Vagina (tissue), 2 donors: ENCODE data around the gene PLEKHA8. TPM values are rescaled to one million over a fixed set of nuclear protein-coding genes. Genes with fewer than 3 reads are reported as not detected.
A peak's percentile ranks its signal among the peaks of the same experiment; 100 is the strongest.

Experiments
- DNase-seq, 2 donors: peaks; one replicate each; pipeline ENCODE4 v3.0.0-alpha.2; 2017; ENCODE audit errors: extremely low spot score in 2 of 2
- H3K27ac ChIP-seq: fragments of 200-600 bp; sonication (generic); one replicate; pipeline ENCODE4 v1.5.1; 2019
- H3K27me3 ChIP-seq: fragments of 200-600 bp; sonication (generic); one replicate; pipeline ENCODE4 v1.5.1; 2019
- H3K36me3 ChIP-seq, 2 donors: fragments of 200-600 bp; sonication (generic); one replicate each; pipeline ENCODE4 v1.5.1; 2017 to 2019
- H3K4me1 ChIP-seq: fragments of 200-600 bp; sonication (generic); one replicate; pipeline ENCODE4 v1.5.1; 2019
- H3K4me3 ChIP-seq, 2 donors: fragments of 200-600 bp; sonication (generic); 1 replicate in 1 of 2; 2 replicates in 1 of 2; pipeline ENCODE4 v1.5.1; 2016 to 2019
- H3K9me3 ChIP-seq: fragments of 200-600 bp; sonication (generic); one replicate; pipeline ENCODE4 v1.5.1; 2019
- POLR2A ChIP-seq, 2 donors: fragments of 450-650 bp; IDR thresholded peaks; one replicate each; pipeline ENCODE4 v1.6.1; 2017; ENCODE audit warnings: antibody characterized with exemption in 2 of 2, mild to moderate bottlenecking in 2 of 2, moderate library complexity in 2 of 2
- POLR2AphosphoS5 ChIP-seq, 2 donors: sonication (generic); formaldehyde crosslinking; IDR thresholded peaks; one replicate each; pipeline ENCODE4 v1.9.0; 2017; ENCODE audit warnings: antibody characterized with exemption in 2 of 2, mild to moderate bottlenecking in 2 of 2, low read depth in 1 of 2; ENCODE audit not compliant: insufficient read depth in 1 of 2
- intact Hi-C: fragments of 100-400 bp; cut with DNase I; formaldehyde crosslinking; loops from one replicate; pipeline ENCODE4 v1.15.1; 2023
- total RNA-seq: library from RNA; depleted of rRNA; stranded (reverse); fragments of >200 nt; gene quantifications from one replicate; pipeline ENCODE4 v1.2.3, GENCODE V29; 2016
- TF ChIP-seq, protein P1 (sequence below), 3 experiments: fragments of 450-650 bp in 2 of 3; fragments of 200-600 bp in 1 of 3; sonication (generic) in 1 of 3; IDR thresholded peaks; one replicate each; pipeline ENCODE4 v1.5.1; 2017 to 2019; ENCODE audit warnings: antibody characterized with exemption in 3 of 3, mild to moderate bottlenecking in 2 of 3, moderate library complexity in 2 of 3

PLEKHA8 gene
- total RNA-seq, 1 donor from 2014 or later = 12.3 TPM

DNA sequence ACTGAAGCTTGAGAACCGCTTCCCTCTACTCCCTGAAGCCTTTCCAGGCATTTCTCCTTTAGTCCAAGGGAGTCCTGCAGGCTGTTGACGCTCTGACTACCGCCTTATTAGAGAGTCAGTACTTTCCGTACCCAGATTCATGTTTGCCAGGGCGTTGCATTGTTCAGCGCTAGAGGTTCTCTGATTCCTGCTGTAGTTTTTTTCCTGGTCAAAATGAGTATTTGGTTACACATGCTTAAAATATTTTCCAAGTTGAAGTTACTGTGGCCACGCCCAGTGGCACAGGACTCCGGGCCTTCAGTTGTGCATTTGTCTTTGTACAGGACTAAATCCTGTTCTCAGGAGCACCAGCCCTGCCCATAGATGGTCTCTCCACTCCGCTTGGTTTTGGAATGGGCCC, 114.5 kb downstream of the PLEKHA8 start:
- peak overlapping the region; percentile 11 for H3K27ac ChIP-seq
- intact Hi-C loops = no loop called here
- H3K36me3 ChIP-seq = no peaks in the 10 kb centered on the region
- H3K9me3 ChIP-seq = no peaks in the 10 kb centered on the region
- no peak overlapping the region for H3K4me3 ChIP-seq
- no peaks in the 10 kb centered on the region for H3K27me3 ChIP-seq
- TF ChIP-seq POLR2A (IDR thresholded peaks at IDR 0.05) (no peak), POLR2AphosphoS5 (IDR thresholded peaks at IDR 0.05; ENCODE audit: insufficient read depth in 1 of 2, low read depth in 1 of 2) (peak in 1 of 2 donors; percentile 83)
- peaks cover 31% of the 10 kb centered on the region for H3K4me1 ChIP-seq
- DNase-seq = no peak

DNA sequence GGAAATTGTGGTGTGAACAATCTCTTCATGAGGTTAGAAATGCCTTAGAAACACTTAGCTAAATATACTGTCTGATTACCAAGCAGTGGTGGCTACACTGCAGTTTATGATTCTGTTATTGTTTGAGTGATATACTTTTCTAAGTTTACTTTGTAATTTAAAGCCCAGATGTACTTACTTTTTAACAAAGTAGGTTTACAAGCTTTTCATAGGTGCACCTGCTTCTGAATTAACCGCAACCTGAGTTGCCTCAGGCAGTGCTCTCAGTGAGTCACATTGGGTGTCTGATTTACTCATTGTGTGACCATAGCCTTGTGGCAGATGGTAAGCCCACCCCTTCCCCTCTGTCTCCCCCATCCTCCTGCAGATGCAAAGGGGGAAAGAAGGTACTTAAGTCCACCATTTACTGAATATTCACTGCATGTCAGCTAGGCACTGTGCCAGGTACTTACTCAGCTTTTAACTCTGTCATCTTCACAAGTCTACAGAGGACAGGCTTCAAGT, 115.6 kb downstream of the PLEKHA8 start:
- Histone ChIP-seq H3K27me3 (no peaks in the 10 kb centered on the region), H3K36me3 (no peaks in the 10 kb centered on the region), H3K4me3 (no peak overlapping the region), H3K27ac (no peak overlapping the region), H3K4me1 (peaks cover 42% of the 10 kb centered on the region), H3K9me3 (no peaks in the 10 kb centered on the region)
- intact Hi-C loops = no loop called here
- no peak for DNase-seq
- TF ChIP-seq, protein P1, sequence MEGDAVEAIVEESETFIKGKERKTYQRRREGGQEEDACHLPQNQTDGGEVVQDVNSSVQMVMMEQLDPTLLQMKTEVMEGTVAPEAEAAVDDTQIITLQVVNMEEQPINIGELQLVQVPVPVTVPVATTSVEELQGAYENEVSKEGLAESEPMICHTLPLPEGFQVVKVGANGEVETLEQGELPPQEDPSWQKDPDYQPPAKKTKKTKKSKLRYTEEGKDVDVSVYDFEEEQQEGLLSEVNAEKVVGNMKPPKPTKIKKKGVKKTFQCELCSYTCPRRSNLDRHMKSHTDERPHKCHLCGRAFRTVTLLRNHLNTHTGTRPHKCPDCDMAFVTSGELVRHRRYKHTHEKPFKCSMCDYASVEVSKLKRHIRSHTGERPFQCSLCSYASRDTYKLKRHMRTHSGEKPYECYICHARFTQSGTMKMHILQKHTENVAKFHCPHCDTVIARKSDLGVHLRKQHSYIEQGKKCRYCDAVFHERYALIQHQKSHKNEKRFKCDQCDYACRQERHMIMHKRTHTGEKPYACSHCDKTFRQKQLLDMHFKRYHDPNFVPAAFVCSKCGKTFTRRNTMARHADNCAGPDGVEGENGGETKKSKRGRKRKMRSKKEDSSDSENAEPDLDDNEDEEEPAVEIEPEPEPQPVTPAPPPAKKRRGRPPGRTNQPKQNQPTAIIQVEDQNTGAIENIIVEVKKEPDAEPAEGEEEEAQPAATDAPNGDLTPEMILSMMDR (IDR thresholded peaks at IDR 0.05) = no peak
- TF ChIP-seq POLR2AphosphoS5 (IDR thresholded peaks at IDR 0.05; ENCODE audit: insufficient read depth in 1 of 2, low read depth in 1 of 2) (no peak), POLR2A (IDR thresholded peaks at IDR 0.05) (no peak)

DNA sequence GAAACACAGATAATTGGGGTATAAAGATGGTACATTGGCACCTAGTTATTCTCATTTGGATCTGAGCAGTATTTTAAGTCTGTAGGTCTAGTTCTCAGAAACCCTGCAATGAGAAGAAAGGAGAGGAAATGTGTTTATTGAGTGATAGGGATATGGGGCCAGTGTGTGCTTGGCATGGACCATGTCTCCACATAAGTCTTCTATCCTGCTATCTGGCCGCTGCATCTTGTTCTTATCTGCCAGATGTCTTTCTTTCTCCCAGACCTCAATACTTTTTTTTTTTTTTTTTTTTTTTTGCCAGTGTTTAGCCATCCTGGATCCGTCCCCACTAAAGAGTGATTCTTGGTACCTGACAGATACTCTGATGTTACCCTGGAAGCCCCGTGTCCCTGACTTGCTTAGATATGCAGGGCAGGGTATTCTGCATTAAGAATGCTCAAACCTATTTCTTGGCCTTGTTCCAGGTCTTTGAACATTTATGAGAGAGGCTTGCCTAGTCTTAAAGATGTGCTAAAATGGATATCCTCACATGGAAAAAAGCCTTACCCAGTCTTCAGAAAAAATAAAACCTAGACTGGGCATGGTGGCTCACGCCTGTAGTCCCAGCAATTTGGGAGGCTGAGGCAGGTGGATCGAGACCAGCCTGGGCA, 116.6 kb downstream of the PLEKHA8 start:
- no peaks in the 10 kb centered on the region for H3K36me3 ChIP-seq
- no peak overlapping the region for H3K27ac ChIP-seq
- no peaks in the 10 kb centered on the region for H3K9me3 ChIP-seq
- no peak overlapping the region for H3K4me3 ChIP-seq
- intact Hi-C loops = no loop called here
- H3K27me3 ChIP-seq = no peaks in the 10 kb centered on the region
- DNase-seq = no peak
- TF ChIP-seq POLR2A (IDR thresholded peaks at IDR 0.05) = no peak
- TF ChIP-seq, protein P1 (IDR thresholded peaks at IDR 0.05) = no peak
- TF ChIP-seq POLR2AphosphoS5 (IDR thresholded peaks at IDR 0.05; ENCODE audit: insufficient read depth in 1 of 2, low read depth in 1 of 2) = no peak
- H3K4me1 ChIP-seq = peaks cover 50% of the 10 kb centered on the region

DNA sequence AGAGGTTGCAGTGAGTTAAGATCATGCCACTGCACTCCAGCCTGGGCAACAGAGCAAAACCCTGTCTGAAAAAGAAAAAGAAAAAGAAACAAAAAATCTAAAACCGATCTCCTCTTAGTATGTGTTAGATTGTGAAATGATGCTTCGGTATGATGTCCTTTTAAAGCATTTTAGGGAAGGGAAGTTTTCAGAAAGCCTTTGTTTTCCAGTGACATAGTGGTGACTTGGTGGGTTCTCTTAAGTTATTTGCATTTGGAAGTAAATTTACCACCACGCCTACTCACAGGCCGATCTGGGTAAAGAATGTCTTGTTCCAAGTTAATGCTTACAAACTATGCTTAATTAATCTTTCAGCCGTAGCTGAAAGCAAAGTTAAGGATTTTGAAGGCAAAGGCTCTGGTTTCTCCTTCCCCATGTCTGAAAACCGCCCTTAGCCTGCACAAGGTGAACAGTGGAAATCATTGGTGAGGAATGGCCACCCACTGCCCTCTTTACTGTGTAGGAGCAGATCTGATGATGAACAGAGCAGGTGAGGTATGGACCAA, 117.3 kb downstream of the PLEKHA8 start:
- no peaks in the 10 kb centered on the region for H3K9me3 ChIP-seq
- intact Hi-C loops = no loop called here

DNA sequence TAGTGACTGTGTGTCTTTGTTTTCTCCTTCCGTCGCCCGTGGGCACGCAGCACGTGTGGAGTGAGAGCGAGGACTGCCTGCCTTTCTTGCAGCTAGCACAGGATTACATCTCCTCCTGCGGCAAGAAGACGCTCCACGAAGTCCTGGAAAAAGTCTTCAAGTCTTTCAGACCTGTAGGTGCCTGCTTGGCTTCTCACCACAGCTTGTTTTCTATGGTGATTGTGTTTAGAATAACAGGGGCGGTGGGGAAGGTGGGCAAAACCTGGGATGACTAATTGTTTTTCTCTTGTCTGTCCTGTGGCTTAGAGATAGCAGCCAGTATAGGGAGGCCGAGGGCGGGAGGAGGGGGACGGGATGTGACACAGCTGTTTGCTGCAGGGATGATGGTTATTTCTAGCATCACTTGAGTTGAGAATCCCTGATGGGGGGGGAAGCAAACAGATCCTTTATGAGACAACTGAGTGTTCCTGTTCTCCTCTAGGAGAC, 118.0 kb downstream of the PLEKHA8 start:
- Histone ChIP-seq H3K4me3 (no peak overlapping the region), H3K27ac (no peak overlapping the region), H3K9me3 (no peaks in the 10 kb centered on the region), H3K36me3 (no peaks in the 10 kb centered on the region), H3K4me1 (peaks cover 50% of the 10 kb centered on the region), H3K27me3 (no peaks in the 10 kb centered on the region)
- DNase-seq = no peak
- intact Hi-C loops = no loop called here
- TF ChIP-seq POLR2AphosphoS5 (IDR thresholded peaks at IDR 0.05; ENCODE audit: insufficient read depth in 1 of 2, low read depth in 1 of 2) (no peak), POLR2A (IDR thresholded peaks at IDR 0.05) (no peak)
- TF ChIP-seq, protein P1 (IDR thresholded peaks at IDR 0.05) = no peak

More for the DNA sequence above, 117.3 kb downstream of the PLEKHA8 start:
- Histone ChIP-seq H3K4me3 (no peak overlapping the region), H3K27ac (no peak overlapping the region), H3K27me3 (no peaks in the 10 kb centered on the region), H3K36me3 (no peaks in the 10 kb centered on the region), H3K4me1 (peaks cover 50% of the 10 kb centered on the region)
- DNase-seq = no peak
- TF ChIP-seq POLR2AphosphoS5 (IDR thresholded peaks at IDR 0.05; ENCODE audit: insufficient read depth in 1 of 2, low read depth in 1 of 2) (no peak), POLR2A (IDR thresholded peaks at IDR 0.05) (no peak)
- TF ChIP-seq, protein P1 (IDR thresholded peaks at IDR 0.05) = no peak
